CD4-positive, alpha-beta T cell treated with Interleukin-15 for 4 hours (primary cell): ENCODE results near the gene COPS7A.

Experiments
- DNase-seq: peaks from one replicate; pipeline ENCODE4 v3.0.0-alpha.2; 2020; ENCODE audit warnings: low spot score

The COPS7A gene

GRCh38 chr12:6770094-6770493 lies 46.2 kb downstream of the COPS7A start:
- DNase-seq = no peak

GRCh38 chr12:6770600-6770999 lies 46.8 kb downstream of the COPS7A start:
- no peak for DNase-seq

GRCh38 chr12:6771091-6771495 lies 47.2 kb downstream of the COPS7A start:
- DNase-seq = no peak

DNA sequence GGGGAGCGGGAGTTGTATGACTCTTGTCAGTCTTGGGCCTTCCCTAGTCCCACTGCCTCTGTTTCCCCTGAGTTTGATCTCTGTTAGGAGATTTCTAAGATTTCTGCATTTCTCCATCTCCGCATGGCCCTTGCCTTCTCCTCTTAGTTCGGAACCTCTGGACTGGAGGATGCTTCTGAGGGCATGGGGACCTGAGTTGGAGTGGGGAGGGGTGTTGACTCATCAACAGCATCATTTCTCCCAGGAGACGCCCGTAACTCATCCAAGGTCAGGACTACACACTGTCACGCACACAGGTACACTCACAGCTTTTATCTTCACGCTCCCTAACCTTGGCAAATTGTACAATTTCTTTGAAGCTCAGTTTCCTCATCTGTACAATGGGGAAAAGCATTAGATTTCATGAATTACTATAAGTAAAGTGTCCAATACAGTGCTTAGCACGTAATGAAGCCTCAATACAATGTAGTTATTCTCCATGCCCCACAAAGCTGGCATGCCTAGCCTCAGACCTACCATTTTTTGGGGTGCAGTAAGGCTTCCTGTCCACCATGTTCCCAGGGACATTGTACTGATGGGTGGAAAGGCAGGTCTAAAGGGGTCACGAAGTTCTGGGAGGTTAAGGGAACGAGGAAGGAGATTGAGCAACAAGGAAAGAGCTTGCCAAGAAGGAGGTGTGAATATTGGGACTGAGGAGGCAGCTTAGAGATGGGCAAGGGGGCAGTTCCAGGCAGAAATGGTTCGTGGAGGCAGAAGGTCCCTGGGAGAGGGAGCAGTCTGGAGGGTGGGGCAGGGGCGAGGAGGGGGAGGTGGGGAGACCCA lies 47.9 kb downstream of the COPS7A start:
- no peak for DNase-seq

DNA sequence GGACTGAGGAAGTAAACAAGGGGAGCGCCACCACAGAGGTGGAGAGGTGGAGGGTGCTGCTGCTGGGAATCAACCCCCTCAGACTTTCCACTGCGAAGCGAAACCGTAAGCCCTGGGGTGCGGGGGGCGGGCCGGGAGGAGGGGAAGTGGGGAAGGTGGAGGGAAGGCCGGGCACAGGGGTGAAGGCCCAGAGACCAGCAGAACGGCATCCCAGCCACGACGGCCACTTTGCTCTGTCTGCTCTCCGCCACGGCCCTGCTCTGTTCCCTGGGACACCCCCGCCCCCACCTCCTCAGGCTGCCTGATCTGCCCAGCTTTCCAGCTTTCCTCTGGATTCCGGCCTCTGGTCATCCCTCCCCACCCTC lies 48.5 kb downstream of the COPS7A start, which contains the start of gene LAG3:
Gene LAG3 (plus strand): TSS at position 190 of the 365 bp plus-strand sequence. CDS start 333 bp downstream, outside the sequence.
- peak; percentile 27 for DNase-seq

DNA sequence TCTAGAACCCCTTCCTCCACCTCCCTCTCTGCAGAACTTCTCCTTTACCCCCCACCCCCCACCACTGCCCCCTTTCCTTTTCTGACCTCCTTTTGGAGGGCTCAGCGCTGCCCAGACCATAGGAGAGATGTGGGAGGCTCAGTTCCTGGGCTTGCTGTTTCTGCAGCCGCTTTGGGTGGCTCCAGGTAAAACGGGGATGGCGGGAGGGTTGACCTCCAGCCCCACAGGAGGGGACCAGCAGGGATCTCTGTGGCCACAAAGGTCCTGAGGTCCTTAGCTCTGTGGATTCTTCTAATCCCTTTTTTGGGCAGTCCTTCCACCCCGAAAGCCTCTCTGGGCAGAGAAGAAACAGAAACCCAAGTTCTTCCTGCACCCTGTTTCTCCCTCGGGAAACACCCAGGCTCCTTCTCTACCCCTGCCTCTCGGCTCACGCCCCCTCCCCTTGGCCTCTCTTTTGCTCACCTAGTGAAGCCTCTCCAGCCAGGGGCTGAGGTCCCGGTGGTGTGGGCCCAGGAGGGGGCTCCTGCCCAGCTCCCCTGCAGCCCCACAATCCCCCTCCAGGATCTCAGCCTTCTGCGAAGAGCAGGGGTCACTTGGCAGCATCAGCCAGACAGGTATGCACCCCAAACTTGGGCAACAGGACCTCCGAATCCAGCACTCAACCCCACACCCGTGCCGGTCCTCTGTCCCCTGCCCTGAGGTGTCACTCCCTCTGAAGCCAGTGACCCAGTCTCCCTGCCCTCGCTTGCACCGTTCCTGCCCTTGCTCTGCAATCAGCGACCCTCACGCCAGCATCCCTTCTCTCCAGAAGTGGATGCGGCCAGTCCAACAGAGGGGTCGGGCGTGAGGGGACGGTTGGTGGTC lies 49.1 kb downstream of the COPS7A start:
- DNase-seq = no peak

GRCh38 chr12:6773590-6774351 lies 49.9 kb downstream of the COPS7A start:
- no peak for DNase-seq

DNA sequence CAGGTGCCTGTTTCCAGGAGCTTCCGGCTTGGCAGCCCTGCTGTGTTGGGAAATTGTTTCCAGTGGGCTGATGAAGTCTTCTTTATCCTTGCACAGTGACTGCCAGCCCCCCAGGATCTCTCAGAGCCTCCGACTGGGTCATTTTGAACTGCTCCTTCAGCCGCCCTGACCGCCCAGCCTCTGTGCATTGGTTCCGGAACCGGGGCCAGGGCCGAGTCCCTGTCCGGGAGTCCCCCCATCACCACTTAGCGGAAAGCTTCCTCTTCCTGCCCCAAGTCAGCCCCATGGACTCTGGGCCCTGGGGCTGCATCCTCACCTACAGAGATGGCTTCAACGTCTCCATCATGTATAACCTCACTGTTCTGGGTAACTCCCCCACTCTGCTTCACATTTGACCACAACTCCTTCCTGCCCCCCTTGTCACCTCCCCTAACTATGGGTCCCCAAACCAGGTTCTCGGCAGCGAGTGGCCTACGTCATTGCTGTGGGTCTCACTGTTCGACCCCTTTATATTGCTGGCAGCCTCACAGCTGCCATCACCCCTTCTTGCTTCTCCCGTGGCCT lies 50.7 kb downstream of the COPS7A start:
- peak; percentile 62 for DNase-seq

DNA sequence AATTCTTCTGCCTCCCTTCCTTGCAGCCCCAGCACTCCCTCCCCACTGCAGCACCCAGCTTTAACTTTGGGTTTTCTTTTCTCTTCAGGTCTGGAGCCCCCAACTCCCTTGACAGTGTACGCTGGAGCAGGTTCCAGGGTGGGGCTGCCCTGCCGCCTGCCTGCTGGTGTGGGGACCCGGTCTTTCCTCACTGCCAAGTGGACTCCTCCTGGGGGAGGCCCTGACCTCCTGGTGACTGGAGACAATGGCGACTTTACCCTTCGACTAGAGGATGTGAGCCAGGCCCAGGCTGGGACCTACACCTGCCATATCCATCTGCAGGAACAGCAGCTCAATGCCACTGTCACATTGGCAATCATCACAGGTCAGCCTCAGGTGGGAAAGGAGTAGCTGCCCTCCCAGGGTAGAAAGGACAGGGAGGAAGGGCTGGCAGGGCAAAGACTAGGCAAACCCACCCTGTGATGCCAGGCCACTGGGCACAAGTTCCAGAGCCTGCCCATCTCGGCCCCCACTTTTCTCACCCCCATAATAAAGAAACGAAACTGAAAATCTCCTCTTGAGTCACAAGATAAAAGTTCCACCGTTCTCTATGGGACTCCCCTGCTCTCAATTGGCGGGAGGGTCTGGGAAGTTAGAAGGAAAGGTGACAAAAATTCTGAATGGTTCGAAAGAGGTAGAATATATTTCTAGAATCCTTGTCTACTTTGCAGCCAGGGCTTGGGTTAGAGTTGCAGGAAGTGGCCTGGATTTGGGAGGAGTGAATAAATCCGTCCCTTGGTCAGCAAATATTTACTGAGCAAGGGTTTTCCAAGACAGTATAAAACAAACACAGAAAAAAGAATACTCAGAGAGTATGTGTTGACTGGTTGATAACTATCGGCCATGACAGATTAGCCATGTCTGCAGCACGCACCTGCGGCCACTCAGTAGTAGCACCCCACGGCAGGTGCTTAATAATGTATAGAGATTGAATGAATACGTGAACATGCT lies 51.6 kb downstream of the COPS7A start:
- DNase-seq = no peak

DNA sequence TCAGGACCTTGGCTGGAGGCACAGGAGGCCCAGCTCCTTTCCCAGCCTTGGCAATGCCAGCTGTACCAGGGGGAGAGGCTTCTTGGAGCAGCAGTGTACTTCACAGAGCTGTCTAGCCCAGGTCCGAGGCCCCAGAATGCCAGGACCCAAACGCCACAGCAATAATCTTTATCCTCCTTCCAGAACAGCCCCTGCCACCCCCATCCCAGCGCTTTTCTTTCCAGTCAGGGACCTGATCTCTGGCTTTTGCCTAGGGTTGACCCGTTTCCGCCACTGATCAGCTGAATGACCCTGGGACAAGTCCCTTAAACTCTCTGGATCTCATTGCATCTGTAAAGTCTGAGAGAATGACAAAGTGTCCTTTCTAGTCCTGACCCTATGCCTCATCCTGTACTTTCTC lies 53.5 kb downstream of the COPS7A start:
- DNase-seq = no peak

DNA sequence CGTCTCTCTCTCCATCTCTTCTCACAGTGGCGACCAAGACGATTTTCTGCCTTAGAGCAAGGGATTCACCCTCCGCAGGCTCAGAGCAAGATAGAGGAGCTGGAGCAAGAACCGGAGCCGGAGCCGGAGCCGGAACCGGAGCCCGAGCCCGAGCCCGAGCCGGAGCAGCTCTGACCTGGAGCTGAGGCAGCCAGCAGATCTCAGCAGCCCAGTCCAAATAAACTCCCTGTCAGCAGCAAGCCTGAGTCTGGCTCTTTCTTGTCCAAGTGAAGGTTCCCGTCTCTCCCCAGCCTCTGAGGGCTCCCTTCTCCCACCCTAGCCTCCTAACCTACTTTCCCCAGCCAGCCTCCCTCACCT lies 54.3 kb downstream of the COPS7A start:
- no peak for DNase-seq

GRCh38 chr12:6778574-6779550 lies 55.0 kb downstream of the COPS7A start:
- DNase-seq = peak; percentile 87

DNA sequence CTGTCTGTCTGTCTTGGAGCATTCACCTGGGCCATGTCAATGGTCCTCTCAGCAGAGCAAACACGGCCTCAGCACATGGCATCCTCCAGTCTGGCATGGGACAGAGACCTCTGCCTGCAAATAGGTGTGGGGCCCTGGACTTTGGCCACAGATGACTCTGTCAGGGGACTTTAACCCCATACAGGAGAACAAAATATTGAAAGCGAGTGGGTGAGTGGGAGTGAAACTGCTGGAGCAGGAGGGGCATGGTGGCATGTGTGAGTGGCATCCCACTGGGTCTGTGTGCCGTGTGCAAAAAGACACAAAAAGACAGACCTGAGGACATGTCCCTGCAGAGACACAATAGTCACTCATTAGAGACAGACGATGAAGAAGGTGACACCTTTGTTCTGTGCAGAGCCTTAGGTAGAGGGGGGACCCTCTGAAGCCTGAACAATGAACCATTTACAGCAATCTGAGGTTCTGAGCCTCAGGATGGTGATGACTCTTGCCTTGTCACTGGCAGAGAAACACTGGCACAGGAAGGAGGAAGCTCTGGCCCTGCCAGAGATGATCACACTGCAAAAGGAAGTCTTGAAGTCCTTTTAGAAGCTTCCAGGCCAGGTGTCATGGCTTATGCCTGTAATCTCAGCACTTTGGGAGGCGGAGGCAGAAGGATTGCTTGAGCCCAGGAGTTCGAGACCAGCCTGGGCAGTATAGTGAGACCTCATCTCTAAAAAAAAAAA lies 56.0 kb downstream of the COPS7A start:
- DNase-seq = no peak

DNA sequence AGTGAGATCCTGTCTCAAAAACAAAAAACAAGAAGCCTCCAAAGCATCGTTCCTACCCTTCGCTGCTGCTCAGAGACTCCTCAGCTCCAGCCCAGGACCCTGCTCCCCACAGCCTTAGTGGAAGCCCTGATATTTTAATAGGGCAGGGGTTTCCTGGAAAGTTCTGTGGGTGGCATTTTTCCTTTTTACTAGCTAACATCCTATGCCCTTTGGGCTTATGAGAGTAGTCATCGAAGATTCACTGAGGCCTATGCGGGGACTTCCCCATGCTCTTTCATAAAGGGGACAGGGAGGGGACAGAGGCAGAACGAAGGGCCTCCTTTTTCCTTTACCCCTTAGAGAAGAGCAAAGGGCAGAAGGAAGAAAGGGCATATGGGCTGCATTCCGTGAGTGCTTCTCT lies 56.7 kb downstream of the COPS7A start:
- no peak for DNase-seq
